ENCODE measurements around the gene ARL14EPL.
"Not testable (repeated sequence)": the region's sequence is repeated elsewhere in the genome, so short reads cannot be mapped to it uniquely, and the experiment has no call there.

The ARL14EPL gene

DNA sequence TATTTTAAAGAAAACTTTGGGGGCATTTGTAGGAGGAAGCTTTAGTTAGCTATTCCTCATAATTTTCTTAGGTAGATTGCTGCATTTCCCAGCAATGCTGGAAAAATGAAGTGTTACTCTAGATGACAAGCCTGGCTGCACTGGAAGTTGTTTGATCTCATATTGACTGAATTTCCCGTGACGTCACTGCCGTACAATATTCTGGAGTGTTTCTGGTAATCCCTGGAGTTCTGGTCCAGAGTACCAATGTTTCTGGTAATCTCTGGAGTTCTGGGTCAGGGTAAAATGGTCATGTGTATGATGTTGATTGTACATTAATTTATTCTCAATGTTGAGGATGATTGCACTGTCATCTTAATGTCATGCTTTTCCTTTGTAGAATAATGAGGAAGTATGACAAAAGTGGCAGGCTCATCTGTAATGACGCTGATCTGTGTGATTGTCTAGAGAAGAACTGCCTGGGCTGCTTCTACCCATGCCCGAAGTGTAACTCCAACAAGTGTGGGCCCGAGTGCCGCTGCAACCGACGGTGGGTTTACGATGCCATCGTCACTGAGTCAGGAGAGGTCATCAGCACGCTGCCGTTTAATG is 26.2 kb downstream of the ARL14EPL start:
- DNase-seq = no peak

DNA sequence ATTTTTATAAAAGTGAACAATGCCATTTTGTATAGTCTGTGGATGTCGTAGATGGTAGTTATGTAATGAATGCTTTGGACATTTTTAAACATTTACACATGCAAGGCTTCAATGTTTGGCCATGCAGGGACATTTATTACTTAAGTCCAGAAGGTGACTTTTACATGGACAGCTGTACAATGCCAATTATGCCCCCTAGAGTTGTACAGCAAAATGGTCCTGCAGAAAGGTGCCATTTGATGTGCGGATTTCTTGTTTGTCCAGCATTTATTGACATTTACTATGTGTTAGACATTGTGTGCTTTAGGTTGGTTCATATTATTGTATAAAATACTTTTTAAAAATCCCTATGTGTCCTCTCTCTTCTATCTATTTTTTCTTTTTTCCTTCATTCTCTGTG is 30.1 kb downstream of the ARL14EPL start:
- no peak for DNase-seq

DNA sequence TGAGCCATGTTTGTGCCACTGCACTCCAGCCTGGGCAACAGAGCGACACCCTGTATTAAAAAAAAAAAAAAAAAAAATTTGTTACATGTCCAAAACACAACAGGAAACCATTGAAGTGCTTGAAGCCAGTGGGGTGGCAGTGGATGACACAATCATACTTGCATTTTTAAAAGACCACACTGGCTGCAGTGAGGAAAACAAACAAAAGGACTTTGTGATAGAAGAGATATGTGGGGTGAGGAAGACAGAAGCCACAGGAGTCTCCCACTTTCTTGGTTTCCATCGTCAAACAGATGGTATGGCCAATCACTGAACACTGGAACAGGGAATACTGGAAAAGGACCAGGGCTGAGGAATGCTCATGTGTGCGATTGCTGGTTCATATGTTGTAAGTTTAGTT is 31.7 kb downstream of the ARL14EPL start:
- DNase-seq = no peak

GRCh38 chr5:116068028-116068632 is 35.9 kb downstream of the ARL14EPL start:
- no peak for DNase-seq

GRCh38 chr5:116071211-116071610 is 38.9 kb downstream of the ARL14EPL start:
- DNase-seq = no peak

- no peak for DNase-seq
Measured at GRCh38 chr5:116075191-116075831, 43.0 kb downstream of the ARL14EPL start.

GRCh38 chr5:116076496-116076895 is 44.2 kb downstream of the ARL14EPL start:
- DNase-seq = no peak

DNA sequence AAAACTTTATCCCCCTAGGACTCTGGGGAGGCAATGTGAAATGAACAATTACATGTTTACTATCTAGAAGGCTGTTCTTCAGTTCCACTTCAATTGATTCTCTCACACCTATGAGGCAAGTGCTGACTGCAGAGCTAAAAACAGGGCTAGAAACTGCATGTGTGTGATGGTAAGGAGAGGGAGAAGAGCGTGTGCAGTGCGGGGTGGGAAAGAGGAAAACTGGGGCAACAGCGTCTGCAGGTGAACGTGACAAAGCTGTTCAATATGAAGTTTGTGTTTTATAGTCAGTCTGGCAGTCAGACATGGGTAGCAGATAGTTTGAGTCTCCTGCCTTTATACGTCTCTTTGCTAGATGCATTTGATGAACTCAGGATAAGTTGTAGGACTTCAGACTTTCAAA is 45.9 kb downstream of the ARL14EPL start:
- no peak for DNase-seq

GRCh38 chr5:116084287-116084691 is 52.0 kb downstream of the ARL14EPL start:
- DNase-seq = no peak

DNA sequence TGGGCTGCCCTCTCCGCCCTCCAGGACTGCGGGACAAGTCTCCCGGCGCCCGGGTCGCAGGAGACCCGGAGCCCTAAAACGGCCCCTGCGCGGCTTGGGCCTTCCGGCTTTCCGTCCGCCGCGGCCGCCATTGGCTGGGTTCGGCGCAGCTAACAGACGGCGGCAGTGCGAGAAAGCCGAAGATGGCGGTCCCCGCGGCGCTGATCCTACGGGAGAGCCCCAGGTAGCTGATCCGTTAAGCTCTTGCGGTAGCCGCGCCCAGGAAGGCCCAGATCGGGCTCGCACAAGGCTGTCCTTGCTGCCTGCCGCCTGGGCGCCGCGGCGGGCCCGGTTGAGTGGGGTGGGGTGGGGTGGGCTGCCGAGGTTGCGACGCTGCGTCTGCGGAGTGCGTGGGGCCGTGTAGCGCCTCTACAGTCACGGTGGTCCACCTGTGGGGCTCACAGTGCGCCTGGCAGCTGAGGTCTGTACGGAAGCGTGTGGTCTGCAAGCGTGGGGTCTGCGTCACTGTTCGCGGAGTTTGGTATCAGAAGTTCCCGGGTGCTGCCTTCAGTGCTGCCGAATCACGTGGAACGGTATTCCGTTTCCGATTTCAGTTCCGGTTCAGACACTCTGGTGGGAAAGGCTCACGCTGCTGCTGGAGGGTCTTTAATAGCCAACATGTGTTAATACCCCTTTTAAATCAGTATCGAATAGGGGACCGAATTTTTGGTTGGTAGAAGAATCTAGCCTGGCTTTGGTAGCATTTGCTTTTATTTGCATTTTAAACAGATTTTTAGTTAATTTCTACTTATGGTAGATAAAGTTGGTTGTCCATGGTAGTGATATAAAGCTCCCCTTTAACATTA is 52.8 kb downstream of the ARL14EPL start, which contains the start of gene COMMD10:
TSS of gene COMMD10 (plus strand) at position 155 of the 845 bp plus-strand sequence.
- peak; percentile 54 for DNase-seq

GRCh38 chr5:116086309-116086708 is 54.0 kb downstream of the ARL14EPL start:
- DNase-seq = not testable (repeated sequence)

- no peak for DNase-seq
Measured at GRCh38 chr5:116088062-116088461, 55.8 kb downstream of the ARL14EPL start.

- no peak for DNase-seq
Measured at GRCh38 chr5:116090302-116090701, 58.0 kb downstream of the ARL14EPL start.

DNA sequence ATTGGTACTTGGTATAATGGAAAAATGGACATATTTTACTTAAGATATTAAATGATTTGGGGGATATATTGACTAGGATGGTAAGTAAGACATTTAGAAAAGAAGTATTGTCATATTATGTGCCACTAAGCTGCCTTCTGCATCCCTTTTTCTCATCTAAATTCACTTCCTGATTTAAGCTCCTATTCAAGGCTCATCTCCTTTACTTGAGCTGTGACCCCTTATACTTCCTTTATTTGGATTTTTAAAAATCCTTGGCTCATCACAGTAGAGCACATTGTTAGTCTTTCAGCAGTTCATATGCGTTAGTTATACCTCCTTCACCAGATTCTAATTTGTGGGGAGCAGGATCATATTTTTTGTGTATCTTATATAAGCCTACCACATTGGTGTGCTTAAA is 59.1 kb downstream of the ARL14EPL start:
- DNase-seq = no peak

- no peak for DNase-seq
Measured at GRCh38 chr5:116097301-116097700, 65.0 kb downstream of the ARL14EPL start.

- DNase-seq = no peak
Measured at GRCh38 chr5:116098998-116099397, 66.7 kb downstream of the ARL14EPL start.

DNA sequence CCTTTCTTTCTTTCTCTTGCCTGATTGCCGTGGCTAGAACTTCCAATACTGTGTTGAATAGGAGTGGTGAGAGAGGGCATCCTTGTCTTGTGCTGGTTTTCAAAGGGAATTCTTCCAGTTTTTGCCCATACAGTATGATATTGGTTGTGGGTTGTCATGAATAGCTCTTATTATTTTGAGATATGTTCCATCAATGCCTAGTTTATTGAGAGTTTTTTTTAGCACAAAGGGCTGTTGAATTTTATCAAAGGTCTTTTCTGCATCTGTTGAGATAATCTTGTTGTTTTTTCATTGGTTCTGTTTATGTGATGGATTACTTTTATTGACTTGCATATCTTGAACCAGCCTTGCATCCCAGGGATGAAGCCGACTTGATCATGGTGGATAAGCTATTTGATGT is 72.7 kb downstream of the ARL14EPL start:
- not testable (repeated sequence) for DNase-seq

Data from GOT3 (cell line).